NCI-H524 treated with DMSO at 0.1 percent for 48 hours (cell line): Measurements from ENCODE around the gene EDN3.

ENCODE experiments used
- DNase-seq: peaks from one replicate; lab custom pipeline; 2025; lab: John Stamatoyannopoulos, UW

The EDN3 gene, protein sequence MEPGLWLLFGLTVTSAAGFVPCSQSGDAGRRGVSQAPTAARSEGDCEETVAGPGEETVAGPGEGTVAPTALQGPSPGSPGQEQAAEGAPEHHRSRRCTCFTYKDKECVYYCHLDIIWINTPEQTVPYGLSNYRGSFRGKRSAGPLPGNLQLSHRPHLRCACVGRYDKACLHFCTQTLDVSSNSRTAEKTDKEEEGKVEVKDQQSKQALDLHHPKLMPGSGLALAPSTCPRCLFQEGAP

DNA sequence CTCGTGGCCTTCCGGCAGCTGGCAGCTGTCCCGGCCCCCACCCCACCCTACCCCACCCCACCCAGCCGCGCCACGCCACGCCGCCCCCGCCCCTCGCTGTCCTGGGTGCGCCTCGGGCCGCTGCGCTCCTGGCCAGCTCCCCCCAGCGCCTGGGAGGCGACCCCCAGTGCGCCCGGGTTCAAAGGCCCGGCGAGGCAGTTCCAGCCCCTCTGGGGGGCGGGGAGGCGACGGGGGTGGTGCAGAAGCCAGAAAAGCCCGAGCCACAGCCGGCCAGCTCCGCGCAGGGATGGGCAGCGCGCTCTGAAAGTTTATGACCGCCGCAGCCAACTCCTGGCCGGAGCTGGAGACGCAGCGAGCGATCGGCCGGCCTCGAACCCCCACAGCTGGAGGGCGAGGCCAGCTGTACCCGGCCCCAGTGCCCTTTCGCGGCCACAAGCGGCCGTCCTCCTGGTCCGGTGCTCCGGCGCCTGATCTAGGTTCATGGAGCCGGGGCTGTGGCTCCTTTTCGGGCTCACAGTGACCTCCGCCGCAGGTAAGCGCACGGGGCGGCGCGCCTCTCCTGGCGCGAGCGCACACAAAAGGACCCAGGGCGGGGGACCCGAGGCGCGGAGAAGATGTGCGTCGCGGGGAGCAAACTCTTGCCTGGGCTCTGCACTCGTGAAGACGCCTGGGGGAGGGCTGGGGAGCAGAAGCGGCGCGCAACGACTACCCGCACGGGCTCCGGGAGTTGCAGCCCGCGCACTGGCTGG lies at the start of gene EDN3:
TSS of gene EDN3 (plus strand) at position 279 of the 749 bp plus-strand sequence. CDS start at position 481, 202 bp downstream.
- DNase-seq, result no peak

- no peak for DNase-seq
These were observed 47.1 kb upstream of the EDN3 start for GRCh38 chr20:59253325-59253724.

DNA sequence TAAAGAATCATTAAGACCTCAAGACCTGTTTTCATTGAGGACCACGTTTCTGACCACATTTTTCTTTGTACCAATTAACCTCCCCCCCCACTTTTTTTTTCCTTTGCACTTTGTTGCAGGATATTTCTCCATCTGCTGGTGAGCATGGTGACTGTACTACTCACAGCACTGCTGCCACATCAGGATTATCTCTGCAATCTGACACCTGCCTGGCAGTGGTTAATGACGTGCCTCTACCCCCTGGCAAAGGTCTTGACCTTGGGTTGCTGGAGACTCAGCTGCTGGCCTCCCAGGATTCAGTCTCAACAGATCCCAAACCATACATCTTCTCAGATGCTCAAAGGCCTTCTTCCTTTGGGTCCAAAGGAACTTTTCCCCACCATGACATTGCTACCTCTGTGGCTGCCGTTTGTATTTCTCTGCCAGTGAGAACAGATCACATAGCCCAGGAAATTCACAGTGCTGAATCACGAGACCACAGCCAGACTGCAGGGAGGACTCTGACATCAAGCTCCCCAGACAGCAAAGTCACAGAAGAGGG lies 46.6 kb upstream of the EDN3 start:
- DNase-seq, result peak; percentile 18

- no peak for DNase-seq
These were observed 45.2 kb upstream of the EDN3 start for GRCh38 chr20:59255256-59255655.

- DNase-seq, result no peak
These were observed 42.2 kb upstream of the EDN3 start for GRCh38 chr20:59258221-59258621.

- no peak for DNase-seq
These were observed 40.5 kb upstream of the EDN3 start for GRCh38 chr20:59259946-59260345.

- DNase-seq, result no peak
These were observed 35.1 kb upstream of the EDN3 start for GRCh38 chr20:59265298-59265697.

- no peak for DNase-seq
These were observed 31.5 kb upstream of the EDN3 start for GRCh38 chr20:59268870-59269269.

DNA sequence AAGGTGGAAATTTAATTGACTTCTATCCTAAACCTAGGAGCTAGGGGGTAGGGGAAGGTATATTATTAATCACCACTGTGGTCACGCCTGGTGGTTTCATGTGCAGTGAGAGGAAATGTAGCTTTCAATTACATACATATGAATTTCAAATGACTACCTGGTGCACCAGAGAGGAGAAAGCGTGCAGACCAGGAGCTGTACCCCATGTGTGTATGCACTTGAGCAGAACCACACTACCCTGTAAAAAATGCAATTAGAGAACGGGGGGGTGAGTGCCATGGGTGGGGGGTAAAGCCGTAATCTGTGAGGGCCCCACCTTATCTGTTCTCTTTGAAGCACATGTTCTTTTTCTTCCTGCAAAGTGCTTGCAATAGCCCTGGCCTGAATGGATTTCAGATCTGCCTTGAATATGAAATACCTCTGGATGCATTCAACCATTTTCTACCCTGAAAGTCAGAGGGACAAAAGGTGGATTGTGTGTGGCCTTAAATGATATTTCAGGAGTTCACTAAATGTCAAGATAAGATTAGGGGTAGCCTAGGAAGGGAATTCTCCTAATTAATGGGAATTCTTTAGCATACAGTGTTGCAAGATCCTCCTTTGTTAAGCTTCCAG lies 30.9 kb upstream of the EDN3 start:
- no peak for DNase-seq

DNA sequence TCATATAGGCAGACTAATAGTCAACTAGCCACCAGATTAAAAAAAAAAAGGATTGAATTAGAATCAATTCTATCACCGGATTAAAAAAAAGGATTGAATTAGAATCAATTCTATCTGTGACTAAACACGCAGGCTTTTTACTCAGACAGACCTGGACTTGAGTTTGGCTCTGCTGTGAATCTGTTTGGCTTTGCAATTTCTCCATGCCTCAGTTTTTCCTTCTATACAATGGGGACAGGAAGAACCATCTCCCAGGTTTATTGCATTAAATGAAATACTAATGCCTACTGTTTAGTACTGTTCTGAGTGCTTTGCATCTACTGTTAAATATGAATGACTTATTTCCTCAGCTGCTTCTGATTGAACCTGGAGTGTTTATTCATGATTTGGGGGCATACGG lies 30.0 kb upstream of the EDN3 start:
- no peak for DNase-seq

DNA sequence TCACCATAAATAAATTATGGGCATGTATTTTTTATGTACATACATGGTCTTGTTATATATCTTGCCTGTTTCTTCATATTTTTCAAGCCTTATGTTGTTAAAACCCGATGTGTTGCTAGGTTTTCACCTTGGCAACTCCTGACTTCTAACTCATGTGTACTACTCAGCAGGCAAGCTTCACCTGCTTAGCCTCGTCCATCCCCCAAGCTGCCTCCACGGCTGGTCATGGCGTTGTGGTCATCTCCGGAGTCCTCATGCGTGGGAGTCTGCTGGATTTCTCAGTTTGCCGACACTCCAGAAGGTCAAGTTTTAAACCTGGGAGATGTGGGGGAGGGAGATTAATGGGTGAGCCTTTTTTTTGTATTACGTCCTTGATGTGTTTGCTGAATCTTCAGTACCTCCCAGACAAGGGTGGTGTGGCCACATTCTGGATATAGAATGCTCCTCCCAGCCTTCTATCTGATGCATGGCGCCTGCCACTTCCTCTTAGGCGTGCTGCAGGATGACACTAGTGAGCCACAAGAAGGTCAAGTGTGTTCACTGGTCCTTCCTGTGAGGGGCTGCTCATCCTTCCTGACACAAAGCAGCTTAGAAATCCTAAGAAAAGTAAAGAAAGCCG lies 26.6 kb upstream of the EDN3 start:
- DNase-seq, result no peak

DNA sequence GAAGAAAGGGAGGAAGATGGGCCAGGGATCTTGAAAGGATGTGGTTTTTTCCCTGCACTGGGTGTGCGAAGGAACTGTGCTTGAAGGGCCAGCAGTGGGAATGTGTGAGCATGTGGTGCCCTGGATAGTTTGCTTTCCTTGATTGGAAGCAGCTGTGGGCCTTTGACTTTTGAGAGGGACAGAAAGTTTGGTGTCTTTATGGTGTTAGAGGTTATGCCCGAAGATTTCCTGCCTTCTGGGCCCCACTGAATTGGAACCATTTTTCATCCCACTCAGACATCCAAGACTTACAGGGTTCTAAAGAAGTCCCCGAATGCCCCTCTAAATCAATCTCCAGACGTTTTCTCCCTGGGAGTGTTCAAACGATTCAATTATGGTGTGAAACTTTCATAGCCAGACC lies 23.5 kb upstream of the EDN3 start:
- no peak for DNase-seq

DNA sequence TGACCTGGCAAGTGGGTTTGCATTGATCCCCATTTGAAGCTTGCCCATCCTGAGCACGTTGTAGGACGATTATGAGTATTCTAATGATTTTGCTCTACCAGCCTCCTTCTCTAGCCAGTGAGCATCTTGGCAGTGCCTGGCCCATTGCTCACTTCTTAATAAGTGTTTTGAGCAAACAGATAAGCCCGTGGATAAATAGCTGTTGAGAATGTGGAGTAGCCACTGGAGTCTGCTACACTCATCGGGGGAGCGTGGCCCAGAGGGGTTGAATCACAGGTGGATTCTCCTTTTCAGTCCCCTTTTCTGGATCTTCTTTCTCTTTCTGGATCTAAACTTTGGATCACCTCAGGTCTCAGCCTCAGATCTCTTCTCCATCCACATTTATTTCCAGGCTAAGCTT lies 15.9 kb upstream of the EDN3 start:
- DNase-seq, result no peak

DNA sequence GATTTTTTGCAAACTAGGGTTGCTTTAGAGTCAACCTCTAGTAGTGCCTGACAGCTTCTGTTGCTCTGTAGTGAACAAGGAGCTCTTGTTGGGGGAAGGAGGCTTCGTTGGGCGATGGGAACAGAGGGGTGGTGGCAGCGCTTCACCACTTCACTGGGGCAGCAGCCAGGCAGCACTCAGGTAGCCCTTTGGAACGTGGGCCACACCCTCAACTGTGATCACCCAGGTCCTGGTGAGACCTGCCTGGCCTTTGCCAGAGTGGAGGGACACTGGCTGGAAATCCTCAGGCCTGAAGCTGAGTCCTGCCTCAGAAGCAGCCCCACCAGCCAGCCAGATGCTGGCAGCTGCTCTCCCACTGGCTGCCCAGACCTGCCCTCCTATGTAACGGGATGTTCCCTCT lies 10.4 kb upstream of the EDN3 start:
- no peak for DNase-seq

GRCh38 chr20:59291740-59292383 lies 8.5 kb upstream of the EDN3 start:
- no peak for DNase-seq

DNA sequence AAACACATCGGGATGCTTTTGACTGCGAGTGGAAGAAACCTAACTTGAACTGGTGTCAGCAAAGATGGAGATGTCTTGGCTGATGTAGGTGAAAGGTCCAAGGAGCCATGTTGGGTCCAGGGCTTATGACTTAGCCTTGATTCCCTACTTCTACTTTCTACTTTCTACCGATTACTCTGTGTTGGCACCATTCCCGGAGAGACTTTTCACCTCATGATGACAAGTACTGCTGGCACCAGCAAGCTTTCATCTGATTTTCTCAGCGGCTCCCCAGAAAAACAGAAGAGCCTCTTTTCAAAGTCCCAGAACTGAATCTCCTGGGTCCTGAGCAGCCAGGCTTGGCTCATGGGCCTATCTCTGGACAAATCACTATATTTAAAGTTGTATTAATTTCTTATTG lies 4.9 kb upstream of the EDN3 start:
- DNase-seq, result no peak

- no peak for DNase-seq
These were observed 2.7 kb upstream of the EDN3 start for GRCh38 chr20:59297686-59298085.

DNA sequence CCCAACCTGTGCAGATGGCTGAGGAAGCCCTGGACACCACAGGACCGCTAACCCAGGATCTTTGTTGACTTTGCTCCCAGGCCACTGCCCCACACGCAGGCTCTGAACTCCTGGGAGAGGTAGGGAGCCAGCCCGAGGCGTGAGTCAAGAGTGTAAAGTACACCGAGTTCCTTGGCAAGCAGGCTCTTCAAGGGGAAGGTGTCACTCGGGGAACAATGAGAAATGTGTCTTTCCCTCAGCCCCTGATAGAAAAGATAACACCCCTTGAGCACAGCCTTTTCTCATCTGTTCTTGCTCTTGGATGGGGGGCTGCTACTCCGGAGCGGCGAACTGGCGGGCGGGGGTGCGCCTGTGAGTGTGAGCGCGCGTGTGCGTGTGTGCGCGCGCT lies 472 bp upstream of the EDN3 start:
- DNase-seq, result no peak

- DNase-seq, result no peak
These were observed 1.1 kb downstream of the EDN3 start for GRCh38 chr20:59301343-59302007.

- peak; percentile 74 for DNase-seq
These were observed 5.7 kb downstream of the EDN3 start for GRCh38 chr20:59305908-59306655.

DNA sequence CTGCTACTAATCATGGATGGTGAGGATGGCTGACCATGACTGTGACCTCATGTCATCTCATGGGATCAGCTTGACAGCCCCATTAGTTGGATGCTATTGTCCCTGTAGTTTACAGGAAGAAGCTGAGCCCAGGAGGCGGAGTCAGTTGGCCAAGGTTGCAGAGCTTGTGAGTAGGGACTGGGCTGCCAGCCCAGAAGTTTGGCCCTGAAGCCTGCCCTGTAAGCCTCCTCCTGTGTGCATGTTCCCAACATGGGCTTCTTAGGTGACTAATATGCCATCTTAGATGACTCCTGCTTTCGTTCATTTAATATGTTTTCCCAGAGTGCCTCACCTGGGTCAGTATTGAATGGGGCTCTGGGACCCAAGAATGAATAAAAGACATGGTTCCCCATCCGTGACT lies 6.9 kb downstream of the EDN3 start:
- no peak for DNase-seq
